OCI-LY7 (cell line): ENCODE data around the gene ARL6IP5. TPM values are rescaled to one million over a fixed set of nuclear protein-coding genes. Genes with fewer than 3 reads are reported as not detected.

Source experiments
- BruUV-seq: library from RNA; stranded (reverse); fragments of 400-500 nt; replicated peaks from 2 replicates; lab custom pipeline; 2021; lab: Mats Ljungman, UMichigan
- CTCF ChIA-PET: fragments of 300-600 bp; sonication (Branson Sonifier 250); formaldehyde crosslinking; loops from one replicate; lab custom pipeline; 2022; ENCODE audit warnings: antibody characterized with exemption; ENCODE audit not compliant: unreplicated experiment; lab: Charles Lee
- POLR2A ChIA-PET: fragments of 300-600 bp; sonication (Branson Sonifier 250); formaldehyde crosslinking; loops from one replicate; lab custom pipeline; 2022; ENCODE audit warnings: antibody characterized with exemption; lab: Charles Lee
- DNase-seq: peaks from one replicate; pipeline ENCODE4 v3.0.0-alpha.2; 2015; ENCODE audit warnings: low spot score
- H2AFZ ChIP-seq: fragments of 200-600 bp; sonication (generic), shearing (Covaris generic); 2 replicates; pipeline ENCODE4 v1.6.1; 2014; ENCODE audit warnings: mild to moderate bottlenecking, antibody characterized with exemption, low read length, moderate library complexity
- H3K27ac ChIP-seq: fragments of 200-600 bp; sonication (generic); 2 replicates; pipeline ENCODE4 v1.5.1; 2014; ENCODE audit warnings: mixed run types, low read depth, mild to moderate bottlenecking, moderate library complexity, low read length, inconsistent platforms; ENCODE audit not compliant: poor library complexity, severe bottlenecking
- H3K36me3 ChIP-seq: fragments of 200-600 bp; sonication (generic); 2 replicates; pipeline ENCODE4 v1.6.1; 2014; ENCODE audit warnings: mild to moderate bottlenecking, antibody characterized with exemption, low read length, moderate library complexity, mixed read lengths; ENCODE audit not compliant: insufficient read depth
- H3K4me1 ChIP-seq: fragments of 200-600 bp; sonication (generic); 2 replicates; pipeline ENCODE4 v1.5.1; 2014; ENCODE audit warnings: mild to moderate bottlenecking, low read length; ENCODE audit not compliant: insufficient read depth, poor library complexity, severe bottlenecking
- H3K4me2 ChIP-seq: fragments of 200-600 bp; sonication (generic); 2 replicates; pipeline ENCODE4 v1.6.1; 2014; ENCODE audit warnings: mild to moderate bottlenecking, low read length
- H3K4me3 ChIP-seq: fragments of 200-600 bp; sonication (generic); 2 replicates; pipeline ENCODE4 v1.5.1; 2014; ENCODE audit warnings: mild to moderate bottlenecking, low read depth, low read length; ENCODE audit not compliant: poor library complexity, severe bottlenecking
- H3K79me2 ChIP-seq: fragments of 200-600 bp; sonication (generic); 2 replicates; pipeline ENCODE4 v1.6.1; 2016; ENCODE audit warnings: low read depth, mild to moderate bottlenecking, low read length, moderate library complexity, mixed read lengths; ENCODE audit not compliant: insufficient read depth
- H3K9me2 ChIP-seq: fragments of 200-600 bp; sonication (generic); 2 replicates; pipeline ENCODE4 v1.6.1; 2016; ENCODE audit warnings: mild to moderate bottlenecking, low read length, mixed read lengths; ENCODE audit not compliant: insufficient read depth
- H3K9me3 ChIP-seq: fragments of 200-600 bp; sonication (generic); 2 replicates; pipeline ENCODE4 v1.6.1; 2014; ENCODE audit warnings: mild to moderate bottlenecking, mixed run types, low read length, mixed read lengths
- H4K20me1 ChIP-seq: fragments of 200-600 bp; sonication (generic); 2 replicates; pipeline ENCODE4 v1.6.1; 2014; ENCODE audit warnings: mild to moderate bottlenecking, antibody characterized with exemption, low read length, moderate library complexity, mixed read lengths; ENCODE audit not compliant: insufficient read depth
- EZH2phosphoT487 ChIP-seq: fragments of 200-600 bp; sonication (generic); IDR thresholded peaks from 2 replicates; pipeline ENCODE4 v1.6.1; 2018; ENCODE audit warnings: low read depth, borderline replicate concordance, mild to moderate bottlenecking, mixed run types, antibody characterized with exemption, low read length, moderate library complexity, mixed read lengths
- intact Hi-C: fragments of 100-400 bp; cut with micrococcal nuclease; formaldehyde crosslinking; loops from one replicate; pipeline ENCODE4 v1.10.0; 2022; ENCODE audit not compliant: unreplicated experiment
- total RNA-seq, 2 experiments: library from RNA; depleted of rRNA in 1 of 2; stranded (reverse); fragments of >200 nt in 1 of 2; shearing (Covaris generic) in 1 of 2; gene quantifications; 2 replicates each; pipeline ENCODE4 v1.2.3, GENCODE V29; 2014 to 2022
- TF ChIP-seq, protein P1 (sequence below): fragments of 200-600 bp; sonication (generic); conservative IDR thresholded peaks from 2 replicates; pipeline ENCODE4 v1.5.1; 2014; ENCODE audit warnings: mild to moderate bottlenecking, antibody characterized with exemption, low read length, moderate library complexity, mixed read lengths

Gene ARL6IP5
- total RNA-seq, 2 experiments from 2014 or later: 26.7 to 28.9 TPM

DNA sequence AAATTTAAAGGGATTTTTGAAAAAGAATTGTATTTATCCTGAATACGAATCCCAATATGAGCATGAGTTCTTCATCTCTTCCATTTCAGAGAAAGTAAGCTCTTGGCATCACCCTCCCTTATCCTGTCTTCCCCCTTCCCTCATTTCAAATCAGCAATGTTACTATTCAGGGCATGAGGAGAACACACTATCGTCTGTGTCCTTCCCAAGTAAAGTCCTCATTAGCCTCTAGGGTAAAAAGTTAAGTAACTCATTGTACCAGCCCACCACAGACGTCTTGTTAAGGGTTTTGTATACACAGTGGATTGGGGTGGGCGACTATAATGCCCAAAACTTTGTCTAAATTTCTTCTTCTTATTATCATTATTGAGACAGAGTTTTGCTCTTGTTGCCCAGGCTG lies 14.8 kb downstream of the ARL6IP5 start:
- Histone ChIP-seq H3K4me3 (no peak overlapping the region), H3K4me1 (no peaks in the 10 kb centered on the region), H3K27ac (no peak overlapping the region), H3K4me2 (no peak overlapping the region), H3K36me3 (peaks cover 31% of the 10 kb centered on the region; the same call in 1 of the 2 replicates), H3K9me2 (no peaks in the 10 kb centered on the region), H2AFZ (no peak overlapping the region), H3K79me2 (peaks cover 3% of the 10 kb centered on the region; the same call in 1 of the 2 replicates), H4K20me1 (no peaks in the 10 kb centered on the region), H3K9me3 (no peaks in the 10 kb centered on the region)
- no peak for DNase-seq
- ChIA-PET CTCF (no interaction called here), POLR2A (interaction anchor here (0.5 to 1.3 kb wide), 5 partner anchors 8 to 341 kb away, joined by 3 to 4 read pairs (median 3); partner anchors contain the start of gene TMF1)
- BruUV-seq: no TSS peak
- TF ChIP-seq, protein P1, sequence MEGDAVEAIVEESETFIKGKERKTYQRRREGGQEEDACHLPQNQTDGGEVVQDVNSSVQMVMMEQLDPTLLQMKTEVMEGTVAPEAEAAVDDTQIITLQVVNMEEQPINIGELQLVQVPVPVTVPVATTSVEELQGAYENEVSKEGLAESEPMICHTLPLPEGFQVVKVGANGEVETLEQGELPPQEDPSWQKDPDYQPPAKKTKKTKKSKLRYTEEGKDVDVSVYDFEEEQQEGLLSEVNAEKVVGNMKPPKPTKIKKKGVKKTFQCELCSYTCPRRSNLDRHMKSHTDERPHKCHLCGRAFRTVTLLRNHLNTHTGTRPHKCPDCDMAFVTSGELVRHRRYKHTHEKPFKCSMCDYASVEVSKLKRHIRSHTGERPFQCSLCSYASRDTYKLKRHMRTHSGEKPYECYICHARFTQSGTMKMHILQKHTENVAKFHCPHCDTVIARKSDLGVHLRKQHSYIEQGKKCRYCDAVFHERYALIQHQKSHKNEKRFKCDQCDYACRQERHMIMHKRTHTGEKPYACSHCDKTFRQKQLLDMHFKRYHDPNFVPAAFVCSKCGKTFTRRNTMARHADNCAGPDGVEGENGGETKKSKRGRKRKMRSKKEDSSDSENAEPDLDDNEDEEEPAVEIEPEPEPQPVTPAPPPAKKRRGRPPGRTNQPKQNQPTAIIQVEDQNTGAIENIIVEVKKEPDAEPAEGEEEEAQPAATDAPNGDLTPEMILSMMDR: no peak
- no peak for TF ChIP-seq EZH2phosphoT487
- intact Hi-C loops: no loop called here

DNA sequence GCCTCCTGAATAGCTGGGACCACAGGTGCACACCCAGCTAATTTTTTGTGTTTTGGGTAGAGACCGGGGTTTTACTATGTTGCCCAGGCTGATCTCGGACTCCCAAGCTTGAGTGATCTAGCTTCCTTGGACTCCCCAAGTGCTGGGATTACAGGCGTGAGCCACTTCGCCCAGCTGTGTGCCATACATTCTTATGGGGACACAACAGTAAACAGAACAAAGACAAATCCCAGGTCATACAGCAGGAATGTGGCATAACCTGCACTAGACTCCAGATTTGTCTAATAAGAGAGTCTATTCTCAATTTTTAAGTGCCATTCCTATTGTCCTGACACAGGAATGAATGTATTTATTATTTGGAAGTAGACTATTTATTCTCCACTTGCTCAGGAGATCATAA lies 17.6 kb downstream of the ARL6IP5 start:
- CTCF ChIA-PET: no interaction called here
- TF ChIP-seq, protein P1: no peak
- H2AFZ ChIP-seq: no peak overlapping the region
- no peak for DNase-seq
- H3K9me2 ChIP-seq: no peaks in the 10 kb centered on the region
- H3K79me2 ChIP-seq: no peaks in the 10 kb centered on the region
- no peaks in the 10 kb centered on the region for H3K4me1 ChIP-seq
- BruUV-seq: no TSS peak
- no peak overlapping the region for H3K27ac ChIP-seq
- POLR2A ChIA-PET: interaction anchor here (2.3 kb wide), 1 partner anchor 11 kb away, joined by 11 read pairs; no protein-coding TSS in a partner anchor
- intact Hi-C loops: no loop called here
- H3K36me3 ChIP-seq: peaks cover 31% of the 10 kb centered on the region; the same call in 1 of the 2 replicates
- no peak overlapping the region for H3K4me3 ChIP-seq
- H4K20me1 ChIP-seq: no peaks in the 10 kb centered on the region
- no peak overlapping the region for H3K4me2 ChIP-seq
- H3K9me3 ChIP-seq: no peaks in the 10 kb centered on the region

DNA sequence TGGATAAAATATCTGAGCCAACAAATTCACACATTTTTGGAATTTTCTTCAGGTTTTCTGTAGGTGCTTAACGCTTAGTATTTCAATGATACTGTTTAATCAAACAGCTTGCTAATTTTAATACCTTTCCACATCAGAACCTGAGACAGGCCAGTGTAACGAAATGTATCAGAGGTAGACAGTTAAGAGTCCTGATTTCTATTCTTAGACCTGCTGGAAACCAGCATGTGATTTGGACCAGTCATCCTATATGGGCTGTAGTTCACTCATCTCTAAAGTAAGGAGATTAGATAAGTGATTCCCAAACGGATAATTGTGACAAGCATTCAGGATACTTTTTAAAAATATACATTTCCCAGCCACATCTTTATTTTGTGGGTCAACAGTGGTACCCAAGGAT lies 18.4 kb downstream of the ARL6IP5 start:
- H4K20me1 ChIP-seq: no peaks in the 10 kb centered on the region
- POLR2A ChIA-PET: no interaction called here
- no peak overlapping the region for H3K27ac ChIP-seq
- TF ChIP-seq, protein P1: no peak
- TF ChIP-seq EZH2phosphoT487: no peak
- no peaks in the 10 kb centered on the region for H3K9me2 ChIP-seq
- CTCF ChIA-PET: no interaction called here
- no peak for DNase-seq
- H3K4me1 ChIP-seq: no peaks in the 10 kb centered on the region
- H3K4me3 ChIP-seq: no peak overlapping the region
- no TSS peak for BruUV-seq
- H2AFZ ChIP-seq: no peak overlapping the region
- intact Hi-C loops: no loop called here
- peaks cover 31% of the 10 kb centered on the region; the same call in 1 of the 2 replicates for H3K36me3 ChIP-seq
- H3K4me2 ChIP-seq: no peak overlapping the region
- no peaks in the 10 kb centered on the region for H3K9me3 ChIP-seq
- H3K79me2 ChIP-seq: no peaks in the 10 kb centered on the region
